ENCODE results near the gene AFDN. TPM values are rescaled to one million over a fixed set of nuclear protein-coding genes. Genes with fewer than 3 reads are reported as not detected.

The AFDN gene
- total and polyA plus RNA-seq, 2 experiments from 2014 or later: 130 to 198 TPM

GRCh38 chr6:167896648-167897047 lies 69.9 kb downstream of the AFDN start:
- no peaks in the 10 kb centered on the region for H4K20me1 ChIP-seq (ENCODE audit: insufficient read depth, poor library complexity, severe bottlenecking)
- no peak overlapping the region for H3K4me2 ChIP-seq
- peaks cover 27% of the 10 kb centered on the region for H3K79me2 ChIP-seq
- no peaks in the 10 kb centered on the region for H3K9me2 ChIP-seq (replicated peaks; ENCODE audit: insufficient read depth)
- H3K4me3 ChIP-seq: no peak overlapping the region
- WGBS (ENCODE audit: low lambda C conversion rate, missing lambda C conversion rate): 84% methylated on average over 4 of the region's 4 CpGs
- H3K4me1 ChIP-seq (ENCODE audit: insufficient read depth): no peaks in the 10 kb centered on the region
- no peaks in the 10 kb centered on the region for H3K9me3 ChIP-seq (ENCODE audit: low read depth)
- DNase-seq (ENCODE audit: low spot score): no peak
- no peak overlapping the region for H3K27ac ChIP-seq
- H3K36me3 ChIP-seq (replicated peaks; ENCODE audit: insufficient read depth, low read depth): no peaks in the 10 kb centered on the region
- no peak overlapping the region for H2AFZ ChIP-seq
- no peaks in the 10 kb centered on the region for H3K27me3 ChIP-seq
- TF ChIP-seq EZH2 (IDR thresholded peaks at IDR 0.05; ENCODE audit: borderline replicate concordance): no peak
- no peak for TF ChIP-seq CTCF (IDR thresholded peaks at IDR 0.05; ENCODE audit: poor library complexity)
- TF ChIP-seq EZH2phosphoT487 (IDR thresholded peaks at IDR 0.05; ENCODE audit: low read depth, severe bottlenecking, unreplicated experiment): no peak

- H3K4me2 ChIP-seq: no peak overlapping the region
- H3K36me3 ChIP-seq (replicated peaks; ENCODE audit: insufficient read depth, low read depth): no peaks in the 10 kb centered on the region
- peaks cover 17% of the 10 kb centered on the region for H3K79me2 ChIP-seq
- TF ChIP-seq CTCF (IDR thresholded peaks at IDR 0.05; ENCODE audit: poor library complexity): peak; percentile 87
- TF ChIP-seq EZH2phosphoT487 (IDR thresholded peaks at IDR 0.05; ENCODE audit: low read depth, severe bottlenecking, unreplicated experiment): no peak
- TF ChIP-seq EZH2 (IDR thresholded peaks at IDR 0.05; ENCODE audit: borderline replicate concordance): no peak
- peak; percentile 37 for DNase-seq (ENCODE audit: low spot score)
- H3K4me3 ChIP-seq: no peak overlapping the region
- H3K27ac ChIP-seq: no peak overlapping the region
- H3K9me3 ChIP-seq (ENCODE audit: low read depth): no peaks in the 10 kb centered on the region
- no peak overlapping the region for H2AFZ ChIP-seq
- no peaks in the 10 kb centered on the region for H4K20me1 ChIP-seq (ENCODE audit: insufficient read depth, poor library complexity, severe bottlenecking)
- H3K9me2 ChIP-seq (replicated peaks; ENCODE audit: insufficient read depth): no peaks in the 10 kb centered on the region
- H3K4me1 ChIP-seq (ENCODE audit: insufficient read depth): no peaks in the 10 kb centered on the region
- 94% methylated on average over 3 of the region's 3 CpGs for WGBS (ENCODE audit: low lambda C conversion rate, missing lambda C conversion rate)
- no peaks in the 10 kb centered on the region for H3K27me3 ChIP-seq
Measured at GRCh38 chr6:167898673-167899311, 72.1 kb downstream of the AFDN start.

- WGBS (ENCODE audit: low lambda C conversion rate, missing lambda C conversion rate): 92% methylated on average over 5 of the region's 5 CpGs
- Histone ChIP-seq H3K9me3 (ENCODE audit: low read depth) (no peaks in the 10 kb centered on the region), H3K4me1 (ENCODE audit: insufficient read depth) (peaks cover 6% of the 10 kb centered on the region), H4K20me1 (ENCODE audit: insufficient read depth, poor library complexity, severe bottlenecking) (peaks cover 8% of the 10 kb centered on the region), H3K79me2 (peaks cover 11% of the 10 kb centered on the region), H2AFZ (no peak overlapping the region), H3K27ac (no peak overlapping the region), H3K9me2 (replicated peaks; ENCODE audit: insufficient read depth) (no peaks in the 10 kb centered on the region), H3K4me3 (no peak overlapping the region), H3K27me3 (no peaks in the 10 kb centered on the region), H3K36me3 (replicated peaks; ENCODE audit: insufficient read depth, low read depth) (peaks cover 6% of the 10 kb centered on the region), H3K4me2 (no peak overlapping the region)
- no peak for DNase-seq (ENCODE audit: low spot score)
- TF ChIP-seq EZH2 (IDR thresholded peaks at IDR 0.05; ENCODE audit: borderline replicate concordance) (no peak), EZH2phosphoT487 (IDR thresholded peaks at IDR 0.05; ENCODE audit: low read depth, severe bottlenecking, unreplicated experiment) (no peak), CTCF (IDR thresholded peaks at IDR 0.05; ENCODE audit: poor library complexity) (no peak)
Measured at GRCh38 chr6:167904791-167905190, 78.1 kb downstream of the AFDN start.
